ENCODE measurements around the gene USP24. TPM values are rescaled to one million over a fixed set of nuclear protein-coding genes. Genes with fewer than 3 reads are reported as not detected.

USP24 gene
- total and polyA plus RNA-seq, 2 donors (not counting 3 experiments of a cell fraction or from before 2014, with no cell fraction given), result 8.2 to 30.0 TPM

DNA sequence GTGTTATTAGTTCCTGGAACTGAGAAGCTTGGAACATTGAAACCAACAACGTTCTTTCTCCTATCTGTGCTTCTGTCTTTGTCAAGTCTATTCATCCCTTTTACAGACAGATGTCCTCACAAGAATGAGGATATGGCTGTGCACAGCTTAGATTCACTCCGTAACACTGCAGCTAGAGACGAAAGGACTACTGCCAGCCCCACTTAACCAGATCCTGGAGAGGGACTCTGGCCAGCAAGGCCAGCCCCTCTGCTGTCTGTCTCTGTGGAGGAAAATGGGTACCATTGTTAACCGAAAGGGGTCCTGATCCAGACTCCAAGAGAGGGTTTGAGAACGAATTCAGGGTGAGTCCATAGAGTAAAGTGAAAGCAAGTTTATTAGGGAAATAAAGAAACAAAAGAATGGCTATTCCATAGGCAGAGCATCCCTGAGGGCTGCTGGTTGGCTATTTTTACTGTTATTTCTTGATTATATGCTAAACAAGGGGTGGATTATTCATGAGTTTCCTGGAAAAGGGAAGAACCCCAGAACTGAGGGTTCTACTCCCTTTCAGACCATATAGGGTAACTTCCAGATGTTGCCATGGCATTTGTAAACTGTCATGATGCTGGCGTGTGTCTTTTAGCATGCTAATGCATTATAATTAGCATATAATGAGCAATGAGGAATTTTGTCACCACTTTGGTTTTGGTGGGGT lies 17.4 kb upstream of the USP24 start:
- no peaks in the 10 kb centered on the region for H3K79me2 ChIP-seq (ENCODE audit: control insufficient read depth, insufficient read depth, low read length)
- no peaks in the 10 kb centered on the region for H3K9me1 ChIP-seq (replicated peaks; ENCODE audit: control insufficient read depth, extremely low read depth, insufficient read depth, low read length)
- no peaks in the 10 kb centered on the region for H3K36me3 ChIP-seq (ENCODE audit: control insufficient read depth in 2 of 2, extremely low read depth in 1 of 2, insufficient read depth in 2 of 2, low read length in 2 of 2)
- no peak overlapping the region for H3K9ac ChIP-seq (replicated peaks; ENCODE audit: extremely low read depth, insufficient read depth, low read length)
- no peak for DNase-seq (ENCODE audit: low read depth, low spot score)
- BruUV-seq (replicated peaks), result no TSS peak
- FAIRE-seq, result no peak
- H2AFZ ChIP-seq (ENCODE audit: low read depth, low read length), result no peak overlapping the region
- H3K9me3 ChIP-seq (replicated peaks; ENCODE audit: control insufficient read depth, insufficient read depth, low read length), result no peaks in the 10 kb centered on the region
- no peak overlapping the region for H3K4me3 ChIP-seq (replicated peaks in 1 of 3; ENCODE audit: insufficient read depth in 1 of 3, low read depth in 1 of 3, low read length in 3 of 3)
- H3K4me1 ChIP-seq (ENCODE audit: control insufficient read depth, extremely low read depth, insufficient read depth, low read length), result no peaks in the 10 kb centered on the region
- CTCF ChIA-PET, result interaction anchor here (1.3 kb wide), 1 partner anchor 44 kb away, joined by 3 read pairs; no protein-coding TSS in a partner anchor
- no peaks in the 10 kb centered on the region for H4K20me1 ChIP-seq (replicated peaks; ENCODE audit: control insufficient read depth, extremely low read depth, insufficient read depth, low read length)
- intact Hi-C loops (cut with micrococcal nuclease), result no loop called here
- H3K27me3 ChIP-seq (ENCODE audit: control insufficient read depth in 2 of 2, insufficient read depth in 2 of 2, low read length in 2 of 2), result peaks cover 3 to 12% of the 10 kb centered on the region in 2 experiments
- no peak overlapping the region for H3K4me2 ChIP-seq (ENCODE audit: insufficient read depth, low read length)
- H3K27ac ChIP-seq (ENCODE audit: insufficient read depth, low read depth, low read length), result no peak overlapping the region
- POLR2A ChIA-PET, result no interaction called here
- dilution Hi-C loops (cut with MboI; ENCODE audit: extremely low pct_ligation_motif_present, low sequenced_read_pairs), result no loop called here
- no peak for TF ChIP-seq JUN (IDR thresholded peaks at IDR 0.05; ENCODE audit: borderline replicate concordance, insufficient read depth, insufficient read length, low read depth)

DNA sequence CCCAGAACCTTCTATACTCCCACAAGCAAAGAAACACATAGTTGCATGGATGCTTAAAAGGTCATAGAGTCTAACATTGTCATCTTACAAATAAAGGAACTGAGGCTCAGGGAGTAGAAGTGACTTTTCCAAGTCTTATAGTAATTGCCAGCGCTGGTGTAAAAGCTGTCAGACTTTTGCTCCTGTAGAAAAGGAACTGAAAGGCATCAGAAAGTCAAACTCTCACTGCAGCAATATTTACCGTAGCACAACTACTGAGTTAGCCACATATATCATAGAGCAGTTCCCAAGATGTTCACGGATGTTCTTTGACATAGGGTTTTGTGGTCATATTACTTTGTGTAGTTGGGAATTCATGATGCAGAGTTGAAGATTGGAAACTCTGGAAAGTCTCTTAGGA lies 16.6 kb upstream of the USP24 start:
- no peak overlapping the region for H3K4me3 ChIP-seq (replicated peaks in 1 of 3; ENCODE audit: insufficient read depth in 1 of 3, low read depth in 1 of 3, low read length in 3 of 3)
- no peak overlapping the region for H3K4me2 ChIP-seq (ENCODE audit: insufficient read depth, low read length)
- DNase-seq (ENCODE audit: low read depth, low spot score) (no peak), FAIRE-seq (no peak)
- CTCF ChIA-PET, result interaction anchor here (1.3 kb wide), 1 partner anchor 45 kb away, joined by 3 read pairs; no protein-coding TSS in a partner anchor
- H3K4me1 ChIP-seq (ENCODE audit: control insufficient read depth, extremely low read depth, insufficient read depth, low read length), result no peaks in the 10 kb centered on the region
- no peaks in the 10 kb centered on the region for H3K36me3 ChIP-seq (ENCODE audit: control insufficient read depth in 2 of 2, extremely low read depth in 1 of 2, insufficient read depth in 2 of 2, low read length in 2 of 2)
- no peaks in the 10 kb centered on the region for H4K20me1 ChIP-seq (replicated peaks; ENCODE audit: control insufficient read depth, extremely low read depth, insufficient read depth, low read length)
- no peaks in the 10 kb centered on the region for H3K9me1 ChIP-seq (replicated peaks; ENCODE audit: control insufficient read depth, extremely low read depth, insufficient read depth, low read length)
- peaks cover 3 to 12% of the 10 kb centered on the region in 2 experiments for H3K27me3 ChIP-seq (ENCODE audit: control insufficient read depth in 2 of 2, insufficient read depth in 2 of 2, low read length in 2 of 2)
- intact Hi-C loops (cut with micrococcal nuclease), result no loop called here
- no peak overlapping the region for H3K27ac ChIP-seq (ENCODE audit: insufficient read depth, low read depth, low read length)
- H3K9ac ChIP-seq (replicated peaks; ENCODE audit: extremely low read depth, insufficient read depth, low read length), result no peak overlapping the region
- H3K79me2 ChIP-seq (ENCODE audit: control insufficient read depth, insufficient read depth, low read length), result no peaks in the 10 kb centered on the region
- POLR2A ChIA-PET, result no interaction called here
- H2AFZ ChIP-seq (ENCODE audit: low read depth, low read length), result no peak overlapping the region
- no TSS peak for BruUV-seq (replicated peaks)
- H3K9me3 ChIP-seq (replicated peaks; ENCODE audit: control insufficient read depth, insufficient read depth, low read length), result no peaks in the 10 kb centered on the region
- dilution Hi-C loops (cut with MboI; ENCODE audit: extremely low pct_ligation_motif_present, low sequenced_read_pairs), result no loop called here
- TF ChIP-seq POLR2A (IDR thresholded peaks at IDR 0.05; ENCODE audit: low read depth, low read length) (no peak), JUN (IDR thresholded peaks at IDR 0.05; ENCODE audit: borderline replicate concordance, insufficient read depth, insufficient read length, low read depth) (no peak), POLR2AphosphoS5 (IDR thresholded peaks at IDR 0.05; ENCODE audit: insufficient read depth, low read depth, low read length) (no peak), EZH2 (IDR thresholded peaks at IDR 0.05; ENCODE audit: borderline replicate concordance, low read depth, low read length, severe bottlenecking) (no peak), FOS (IDR thresholded peaks at IDR 0.05; ENCODE audit: borderline replicate concordance, insufficient read depth, low read length) (no peak), MYC (IDR thresholded peaks at IDR 0.05; ENCODE audit: low read depth, low read length) (no peak)
- TF ChIP-seq, protein P1, sequence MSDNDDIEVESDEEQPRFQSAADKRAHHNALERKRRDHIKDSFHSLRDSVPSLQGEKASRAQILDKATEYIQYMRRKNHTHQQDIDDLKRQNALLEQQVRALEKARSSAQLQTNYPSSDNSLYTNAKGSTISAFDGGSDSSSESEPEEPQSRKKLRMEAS (IDR thresholded peaks at IDR 0.05; ENCODE audit: insufficient read depth, insufficient read length), result no peak

Measured in endothelial cell of umbilical vein (primary cell).